Right atrium auricular region (tissue), 2 donors: ENCODE data around the gene ENPEP. TPM values are rescaled to one million over a fixed set of nuclear protein-coding genes. Genes with fewer than 3 reads are reported as not detected.

Experiments used
- DNase-seq: peaks from one replicate; pipeline ENCODE4 v3.0.0-alpha.2; 2019; ENCODE audit warnings: low spot score
- H3K27ac ChIP-seq, 2 donors: fragments of 200-600 bp; sonication (generic); 1 replicate in 1 of 2; 2 replicates in 1 of 2; pipeline ENCODE4 v1.5.1; 2016 to 2019
- H3K27me3 ChIP-seq, 2 donors: fragments of 200-600 bp; sonication (generic); one replicate each; pipeline versions ENCODE4 v1.5.1 to v1.6.0; 2017 to 2019
- H3K36me3 ChIP-seq: fragments of 200-600 bp; sonication (generic); one replicate; pipeline ENCODE4 v1.5.1; 2016
- H3K4me1 ChIP-seq, 2 donors: fragments of 200-600 bp; sonication (generic); one replicate each; pipeline versions ENCODE4 v1.5.1 to v1.6.0; 2017 to 2019
- H3K4me3 ChIP-seq, 2 donors: fragments of 200-600 bp; sonication (generic); 1 replicate in 1 of 2; 2 replicates in 1 of 2; pipeline ENCODE4 v1.5.1; 2017 to 2019; ENCODE audit warnings: mild to moderate bottlenecking in 1 of 2, moderate library complexity in 1 of 2
- H3K9me3 ChIP-seq, 2 donors: fragments of 200-600 bp; sonication (generic); one replicate each; pipeline ENCODE4 v1.5.1; 2019
- CTCF ChIP-seq, 2 donors: fragments of 200-600 bp; sonication (generic); IDR thresholded peaks; one replicate each; pipeline ENCODE4 v1.5.1; 2019; ENCODE audit warnings: antibody characterized with exemption in 2 of 2
- total RNA-seq, 2 donors: library from RNA; depleted of rRNA; stranded (reverse); fragments of >200 nt; gene quantifications; one replicate each; pipeline ENCODE4 v1.1.0, GENCODE V29; 2016

ENPEP gene
- total RNA-seq, 2 donors from 2014 or later, result 3.3 to 3.5 TPM

- no peak for TF ChIP-seq CTCF (IDR thresholded peaks at IDR 0.05)
- H3K4me3 ChIP-seq, result no peak overlapping the region
- no peak for DNase-seq
- H3K27me3 ChIP-seq, result no peaks in the 10 kb centered on the region
- H3K36me3 ChIP-seq, result no peaks in the 10 kb centered on the region
- no peaks in the 10 kb centered on the region for H3K4me1 ChIP-seq
- H3K27ac ChIP-seq, result no peak overlapping the region
- H3K9me3 ChIP-seq, result peaks cover 0 to 18% of the 10 kb centered on the region in 2 donors
These were observed 121.6 kb downstream of the ENPEP start for GRCh38 chr4:110597582-110597981.

DNA sequence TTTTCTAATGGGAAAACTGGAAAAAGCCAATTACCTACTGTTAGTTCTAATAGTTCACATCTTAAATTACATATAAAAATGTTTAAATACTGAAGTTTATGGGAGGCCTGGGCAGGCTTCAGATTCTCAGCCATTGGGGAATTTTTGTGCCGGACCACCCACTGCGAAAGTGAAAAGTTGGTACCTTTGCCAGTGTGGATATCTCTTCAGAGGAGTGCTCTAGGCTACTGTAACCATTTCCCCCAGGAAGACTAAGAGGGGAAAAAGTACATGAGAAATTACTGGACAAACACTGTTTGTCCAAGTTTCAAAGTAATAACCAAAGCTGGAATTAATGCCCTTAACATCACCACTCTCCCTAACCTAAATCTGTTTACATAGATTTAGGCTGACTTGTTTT, 126.1 kb downstream of the ENPEP start:
- DNase-seq, result no peak
- Histone ChIP-seq H3K36me3 (no peaks in the 10 kb centered on the region), H3K4me3 (no peak overlapping the region), H3K4me1 (no peaks in the 10 kb centered on the region), H3K27me3 (no peaks in the 10 kb centered on the region), H3K9me3 (peaks cover 0 to 4% of the 10 kb centered on the region in 2 donors), H3K27ac (no peak overlapping the region)
- TF ChIP-seq CTCF (IDR thresholded peaks at IDR 0.05), result no peak

DNA sequence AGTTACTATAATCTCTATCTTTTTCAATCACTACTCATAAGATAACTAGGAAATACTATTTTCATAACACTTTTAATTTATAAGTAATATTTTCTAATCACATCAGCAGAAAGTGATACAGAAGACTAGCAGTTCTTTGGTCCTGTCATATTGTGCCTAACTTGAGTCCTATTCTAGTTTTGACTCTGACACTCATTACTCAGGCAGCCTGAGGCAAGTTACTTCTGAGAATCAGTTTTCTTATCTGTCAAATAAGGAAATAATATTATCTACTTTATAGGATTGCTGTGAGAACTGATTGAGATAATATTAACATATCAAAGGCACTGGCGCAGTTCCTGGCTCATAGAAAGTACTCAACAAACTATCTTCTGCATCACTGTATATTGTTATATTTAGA, 129.1 kb downstream of the ENPEP start:
- DNase-seq, result no peak
- Histone ChIP-seq H3K9me3 (no peaks in the 10 kb centered on the region), H3K36me3 (no peaks in the 10 kb centered on the region), H3K27ac (no peak overlapping the region), H3K4me3 (no peak overlapping the region), H3K4me1 (peaks cover 0 to under 1% of the 10 kb centered on the region in 2 donors), H3K27me3 (no peaks in the 10 kb centered on the region)
- TF ChIP-seq CTCF (IDR thresholded peaks at IDR 0.05), result no peak

DNA sequence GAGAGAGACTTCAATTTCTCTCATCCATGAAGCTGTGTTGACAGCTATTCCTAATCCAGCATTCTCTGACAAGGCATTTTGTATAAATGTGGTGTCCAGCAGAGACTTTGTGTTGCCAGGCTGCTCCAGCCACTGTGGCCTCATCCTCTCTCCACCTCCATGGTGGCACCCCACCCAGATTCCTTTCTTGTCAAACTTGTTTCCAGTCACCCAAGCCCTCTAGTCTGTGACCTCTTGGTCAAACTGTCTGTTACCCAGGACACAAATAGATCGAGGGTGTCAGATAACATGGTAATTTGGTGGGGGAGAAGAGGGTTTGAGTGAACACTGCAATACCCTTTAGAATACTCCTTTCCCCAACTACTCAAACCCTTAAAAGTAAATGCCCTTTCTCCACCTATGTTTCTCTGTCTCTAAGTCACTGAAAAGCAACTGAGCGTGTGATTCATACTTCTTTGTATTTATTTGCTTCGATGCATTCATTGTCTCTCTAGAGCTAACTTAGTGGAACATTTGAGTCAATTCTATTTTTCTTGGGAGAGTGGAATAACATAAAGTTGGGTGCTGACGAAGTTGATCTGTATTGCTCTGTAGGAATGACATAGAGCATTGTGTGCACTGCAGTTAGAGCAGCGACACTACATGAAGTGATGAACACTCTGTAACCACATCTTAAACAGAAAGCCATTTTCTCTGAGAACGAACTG, 133.2 kb downstream of the ENPEP start:
- peaks cover 0 to 20% of the 10 kb centered on the region in 2 donors for H3K4me1 ChIP-seq
- H3K36me3 ChIP-seq, result no peaks in the 10 kb centered on the region
- no peak overlapping the region for H3K4me3 ChIP-seq
- no peak for DNase-seq
- no peaks in the 10 kb centered on the region for H3K9me3 ChIP-seq
- peaks cover 0 to 8% of the 10 kb centered on the region in 2 donors for H3K27me3 ChIP-seq
- TF ChIP-seq CTCF (IDR thresholded peaks at IDR 0.05), result no peak
- peak overlapping the region; percentile 84 to 92 for H3K27ac ChIP-seq

DNA sequence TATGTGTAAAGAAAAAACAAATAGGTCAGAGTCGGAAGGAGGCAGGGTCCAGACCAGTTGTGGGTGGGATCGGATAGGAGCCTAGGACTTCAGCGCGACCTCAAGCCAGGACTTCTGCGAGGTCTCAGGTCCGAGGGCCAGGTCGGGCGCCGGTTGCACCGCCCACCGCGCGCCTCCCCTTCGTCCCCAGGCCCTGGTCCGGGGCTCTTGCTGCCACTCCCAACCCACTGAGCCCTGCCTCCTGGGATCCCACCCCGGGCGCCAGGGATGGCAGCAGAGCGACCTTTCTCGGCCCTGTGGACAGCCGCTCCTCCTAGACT, 134.6 kb downstream of the ENPEP start:
- no peaks in the 10 kb centered on the region for H3K9me3 ChIP-seq
- peaks cover 0 to 14% of the 10 kb centered on the region in 2 donors for H3K27me3 ChIP-seq
- TF ChIP-seq CTCF (IDR thresholded peaks at IDR 0.05), result no peak
- H3K36me3 ChIP-seq, result no peaks in the 10 kb centered on the region
- peak overlapping the region; percentile 84 to 92 for H3K27ac ChIP-seq
- H3K4me1 ChIP-seq, result peaks cover 0 to 20% of the 10 kb centered on the region in 2 donors
- H3K4me3 ChIP-seq, result peak overlapping the region in 1 of 2 donors; percentile 12
- no peak for DNase-seq
